ENCODE measurements around the gene RFWD3. TPM values are rescaled to one million over a fixed set of nuclear protein-coding genes. Genes with fewer than 3 reads are reported as not detected.

Gene RFWD3
- total RNA-seq, 1 experiment from 2014 or later, result 138 TPM

DNA sequence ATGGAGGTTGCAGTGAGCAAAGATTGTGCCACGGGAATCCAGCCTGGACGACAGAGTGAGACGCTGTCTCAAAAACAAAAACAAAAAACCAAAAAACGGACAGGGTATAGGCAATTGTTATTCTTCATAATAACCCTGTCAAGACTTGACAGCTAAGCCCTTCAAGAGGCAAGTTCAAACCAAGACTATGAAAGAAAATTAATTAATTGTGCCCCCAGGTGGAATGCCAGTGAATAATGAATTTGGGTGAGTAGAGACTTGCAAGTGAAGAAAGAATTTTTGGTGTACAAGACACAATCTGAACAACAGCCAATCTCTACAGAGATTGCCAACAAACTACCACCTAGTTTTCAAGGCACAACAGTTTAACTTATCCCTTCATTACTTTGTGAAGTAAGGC lies 6.3 kb downstream of the RFWD3 start:
- POLR2A ChIA-PET (ENCODE audit: low non-redundant PET), result no interaction called here

DNA sequence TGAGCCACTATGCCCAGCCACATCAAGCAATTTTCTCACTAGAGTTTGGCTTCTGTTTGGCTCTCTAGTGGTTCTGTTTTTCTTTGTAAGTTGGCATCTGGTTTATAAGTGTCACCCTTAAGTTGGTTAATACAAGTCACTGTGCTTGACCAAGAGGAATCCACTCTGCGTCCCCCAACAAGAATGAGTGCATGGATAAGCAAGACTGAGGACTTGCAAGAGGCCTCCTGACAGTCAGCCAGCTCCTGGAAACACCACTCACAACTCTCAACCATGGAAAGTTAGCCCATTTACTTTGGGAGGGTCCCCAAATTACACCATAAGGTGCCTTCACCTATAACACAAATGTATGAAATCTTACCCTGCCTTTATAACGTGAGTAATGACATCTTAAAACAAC lies 7.6 kb downstream of the RFWD3 start:
- peaks cover 93% of the 10 kb centered on the region for H3K36me3 ChIP-seq (ENCODE audit: insufficient read depth, low read length, poor library complexity, severe bottlenecking)

More for the DNA sequence above, 6.3 kb downstream of the RFWD3 start:
- H3K4me3 ChIP-seq (ENCODE audit: low read depth, low read length, poor library complexity, severe bottlenecking), result no peak overlapping the region
- BruUV-seq (replicated peaks), result no TSS peak
- H3K9me3 ChIP-seq (ENCODE audit: low read depth, low read length, poor library complexity, severe bottlenecking), result no peaks in the 10 kb centered on the region
- TF ChIP-seq EZH2 (IDR thresholded peaks at IDR 0.05; ENCODE audit: borderline replicate concordance, low read depth, low read length, poor library complexity, severe bottlenecking), result no peak
- TF ChIP-seq, protein P1, sequence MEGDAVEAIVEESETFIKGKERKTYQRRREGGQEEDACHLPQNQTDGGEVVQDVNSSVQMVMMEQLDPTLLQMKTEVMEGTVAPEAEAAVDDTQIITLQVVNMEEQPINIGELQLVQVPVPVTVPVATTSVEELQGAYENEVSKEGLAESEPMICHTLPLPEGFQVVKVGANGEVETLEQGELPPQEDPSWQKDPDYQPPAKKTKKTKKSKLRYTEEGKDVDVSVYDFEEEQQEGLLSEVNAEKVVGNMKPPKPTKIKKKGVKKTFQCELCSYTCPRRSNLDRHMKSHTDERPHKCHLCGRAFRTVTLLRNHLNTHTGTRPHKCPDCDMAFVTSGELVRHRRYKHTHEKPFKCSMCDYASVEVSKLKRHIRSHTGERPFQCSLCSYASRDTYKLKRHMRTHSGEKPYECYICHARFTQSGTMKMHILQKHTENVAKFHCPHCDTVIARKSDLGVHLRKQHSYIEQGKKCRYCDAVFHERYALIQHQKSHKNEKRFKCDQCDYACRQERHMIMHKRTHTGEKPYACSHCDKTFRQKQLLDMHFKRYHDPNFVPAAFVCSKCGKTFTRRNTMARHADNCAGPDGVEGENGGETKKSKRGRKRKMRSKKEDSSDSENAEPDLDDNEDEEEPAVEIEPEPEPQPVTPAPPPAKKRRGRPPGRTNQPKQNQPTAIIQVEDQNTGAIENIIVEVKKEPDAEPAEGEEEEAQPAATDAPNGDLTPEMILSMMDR (conservative IDR thresholded peaks at IDR 0.05; ENCODE audit: low read depth, low read length), result no peak
- no peaks in the 10 kb centered on the region for H3K27me3 ChIP-seq (replicated peaks; ENCODE audit: insufficient read depth, low read depth, low read length, poor library complexity)
- no peak for DNase-seq (ENCODE audit: low spot score)
- peak overlapping the region; percentile 14 for H3K27ac ChIP-seq (ENCODE audit: low read depth, low read length, poor library complexity, severe bottlenecking)
- CTCF ChIA-PET, result no interaction called here
- peaks cover 10% of the 10 kb centered on the region for H3K4me1 ChIP-seq (ENCODE audit: insufficient read depth, low read length, poor library complexity, severe bottlenecking)
- intact Hi-C loops (cut with micrococcal nuclease; ENCODE audit: unreplicated experiment), result no loop called here
- H3K36me3 ChIP-seq (ENCODE audit: insufficient read depth, low read length, poor library complexity, severe bottlenecking), result peaks cover 98% of the 10 kb centered on the region

DNA sequence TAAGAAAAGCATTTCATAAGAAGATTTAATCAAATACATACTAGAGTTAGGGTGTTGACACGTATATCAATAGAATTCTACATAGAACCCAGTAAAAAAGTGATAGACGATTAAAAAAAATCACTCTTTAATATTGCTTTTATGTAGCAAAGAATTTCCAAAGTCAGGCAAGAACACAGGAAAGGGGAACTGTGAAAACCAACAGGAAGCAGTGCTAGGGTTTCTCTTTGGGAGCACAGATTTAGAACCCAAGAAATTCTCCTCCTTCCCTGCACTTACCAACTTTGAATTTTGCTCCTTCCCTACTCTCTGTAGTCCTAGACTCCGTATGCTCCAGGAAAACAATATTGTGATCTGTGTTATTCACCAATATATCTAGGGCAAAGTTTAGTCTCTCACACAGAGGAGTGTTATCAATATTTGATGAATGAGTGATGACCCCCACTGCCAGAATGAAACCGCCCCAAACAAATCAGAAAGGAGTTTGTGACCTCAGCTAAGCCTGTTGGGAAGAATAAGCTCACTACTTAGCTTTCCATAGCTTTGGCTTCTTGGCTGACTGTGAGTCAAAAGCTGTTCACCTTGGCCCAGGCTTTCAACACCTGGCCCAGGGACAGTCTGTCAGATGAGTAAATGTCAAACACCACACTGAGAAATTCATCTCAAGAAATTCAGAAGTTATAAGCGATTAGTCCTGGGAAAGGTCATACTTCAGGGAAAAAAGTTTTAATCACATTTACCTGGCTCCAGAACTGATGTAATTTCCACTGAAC lies 8.6 kb downstream of the RFWD3 start:
- POLR2A ChIA-PET (ENCODE audit: low non-redundant PET), result no interaction called here
- intact Hi-C loops (cut with micrococcal nuclease; ENCODE audit: unreplicated experiment), result loop anchor here (10.0 kb wide), 1 partner anchor 353 kb away; no protein-coding TSS in a partner anchor
- no TSS peak for BruUV-seq (replicated peaks)
- Histone ChIP-seq H3K27ac (ENCODE audit: low read depth, low read length, poor library complexity, severe bottlenecking) (no peak overlapping the region), H3K27me3 (replicated peaks; ENCODE audit: insufficient read depth, low read depth, low read length, poor library complexity) (no peaks in the 10 kb centered on the region), H3K4me3 (ENCODE audit: low read depth, low read length, poor library complexity, severe bottlenecking) (no peak overlapping the region), H3K9me3 (ENCODE audit: low read depth, low read length, poor library complexity, severe bottlenecking) (no peaks in the 10 kb centered on the region), H3K4me1 (ENCODE audit: insufficient read depth, low read length, poor library complexity, severe bottlenecking) (peaks cover 17% of the 10 kb centered on the region), H3K36me3 (ENCODE audit: insufficient read depth, low read length, poor library complexity, severe bottlenecking) (peaks cover 93% of the 10 kb centered on the region)
- DNase-seq (ENCODE audit: low spot score), result no peak
- CTCF ChIA-PET, result no interaction called here
- TF ChIP-seq, protein P1 (conservative IDR thresholded peaks at IDR 0.05; ENCODE audit: low read depth, low read length), result no peak
- TF ChIP-seq EZH2 (IDR thresholded peaks at IDR 0.05; ENCODE audit: borderline replicate concordance, low read depth, low read length, poor library complexity, severe bottlenecking), result no peak

More for the DNA sequence above, 7.6 kb downstream of the RFWD3 start:
- Histone ChIP-seq H3K27ac (ENCODE audit: low read depth, low read length, poor library complexity, severe bottlenecking) (no peak overlapping the region), H3K9me3 (ENCODE audit: low read depth, low read length, poor library complexity, severe bottlenecking) (no peaks in the 10 kb centered on the region), H3K4me3 (ENCODE audit: low read depth, low read length, poor library complexity, severe bottlenecking) (no peak overlapping the region), H3K27me3 (replicated peaks; ENCODE audit: insufficient read depth, low read depth, low read length, poor library complexity) (no peaks in the 10 kb centered on the region), H3K4me1 (ENCODE audit: insufficient read depth, low read length, poor library complexity, severe bottlenecking) (peaks cover 15% of the 10 kb centered on the region)
- intact Hi-C loops (cut with micrococcal nuclease; ENCODE audit: unreplicated experiment), result loop anchor here (10.0 kb wide), 1 partner anchor 354 kb away; no protein-coding TSS in a partner anchor
- no peak for DNase-seq (ENCODE audit: low spot score)
- CTCF ChIA-PET, result no interaction called here
- TF ChIP-seq EZH2 (IDR thresholded peaks at IDR 0.05; ENCODE audit: borderline replicate concordance, low read depth, low read length, poor library complexity, severe bottlenecking), result no peak
- TF ChIP-seq, protein P1 (conservative IDR thresholded peaks at IDR 0.05; ENCODE audit: low read depth, low read length), result no peak
- BruUV-seq (replicated peaks), result no TSS peak
- POLR2A ChIA-PET (ENCODE audit: low non-redundant PET), result no interaction called here

Data from A673 (cell line).